Ovary (tissue), 3 donors: ENCODE measurements around the gene DIP2C.

Experiments used
- POLR2A ChIP-seq: fragments of 450-650 bp; IDR thresholded peaks from one replicate; pipeline ENCODE4 v1.6.1; 2017; ENCODE audit warnings: antibody characterized with exemption, mild to moderate bottlenecking, moderate library complexity
- TF ChIP-seq, protein P1 (sequence below), 3 donors: fragments of 450-650 bp in 2 of 3; fragments of 200-600 bp in 1 of 3; IDR thresholded peaks; one replicate each; pipeline versions ENCODE4 v1.5.1 to v1.8.0; 2016 to 2022; ENCODE audit warnings: antibody characterized with exemption in 3 of 3, mild to moderate bottlenecking in 1 of 3
- donor health status: DM: no; HTN: no; CAD: no.

DNA sequence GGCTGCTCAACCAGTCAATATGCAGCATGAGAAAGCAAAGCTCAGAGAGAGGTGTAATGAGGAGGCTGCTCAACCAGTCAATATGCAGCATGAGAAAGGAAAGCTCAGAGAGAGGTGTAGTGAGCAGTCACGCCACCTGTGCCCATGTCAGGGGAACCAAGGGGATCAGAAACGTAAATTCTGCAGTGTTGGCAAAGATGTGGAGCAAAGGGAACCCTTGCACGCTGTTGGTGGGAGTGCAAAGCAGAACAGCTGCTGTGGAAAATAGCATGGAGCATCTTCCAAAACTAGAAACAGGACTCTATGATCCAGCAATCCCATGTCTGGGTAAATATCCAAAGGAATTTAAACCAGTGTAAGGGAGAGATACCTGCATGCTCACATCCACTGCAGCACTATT lies 194.9 kb downstream of the DIP2C start:
- TF ChIP-seq, protein P1, sequence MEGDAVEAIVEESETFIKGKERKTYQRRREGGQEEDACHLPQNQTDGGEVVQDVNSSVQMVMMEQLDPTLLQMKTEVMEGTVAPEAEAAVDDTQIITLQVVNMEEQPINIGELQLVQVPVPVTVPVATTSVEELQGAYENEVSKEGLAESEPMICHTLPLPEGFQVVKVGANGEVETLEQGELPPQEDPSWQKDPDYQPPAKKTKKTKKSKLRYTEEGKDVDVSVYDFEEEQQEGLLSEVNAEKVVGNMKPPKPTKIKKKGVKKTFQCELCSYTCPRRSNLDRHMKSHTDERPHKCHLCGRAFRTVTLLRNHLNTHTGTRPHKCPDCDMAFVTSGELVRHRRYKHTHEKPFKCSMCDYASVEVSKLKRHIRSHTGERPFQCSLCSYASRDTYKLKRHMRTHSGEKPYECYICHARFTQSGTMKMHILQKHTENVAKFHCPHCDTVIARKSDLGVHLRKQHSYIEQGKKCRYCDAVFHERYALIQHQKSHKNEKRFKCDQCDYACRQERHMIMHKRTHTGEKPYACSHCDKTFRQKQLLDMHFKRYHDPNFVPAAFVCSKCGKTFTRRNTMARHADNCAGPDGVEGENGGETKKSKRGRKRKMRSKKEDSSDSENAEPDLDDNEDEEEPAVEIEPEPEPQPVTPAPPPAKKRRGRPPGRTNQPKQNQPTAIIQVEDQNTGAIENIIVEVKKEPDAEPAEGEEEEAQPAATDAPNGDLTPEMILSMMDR (IDR thresholded peaks at IDR 0.05): no peak
- TF ChIP-seq POLR2A: no peak
